ENCODE results near the gene ZNF469.
"Not testable (repeated sequence)": the region's sequence is repeated elsewhere in the genome, so short reads cannot be mapped to it uniquely, and the experiment has no call there.

Gene ZNF469

DNA sequence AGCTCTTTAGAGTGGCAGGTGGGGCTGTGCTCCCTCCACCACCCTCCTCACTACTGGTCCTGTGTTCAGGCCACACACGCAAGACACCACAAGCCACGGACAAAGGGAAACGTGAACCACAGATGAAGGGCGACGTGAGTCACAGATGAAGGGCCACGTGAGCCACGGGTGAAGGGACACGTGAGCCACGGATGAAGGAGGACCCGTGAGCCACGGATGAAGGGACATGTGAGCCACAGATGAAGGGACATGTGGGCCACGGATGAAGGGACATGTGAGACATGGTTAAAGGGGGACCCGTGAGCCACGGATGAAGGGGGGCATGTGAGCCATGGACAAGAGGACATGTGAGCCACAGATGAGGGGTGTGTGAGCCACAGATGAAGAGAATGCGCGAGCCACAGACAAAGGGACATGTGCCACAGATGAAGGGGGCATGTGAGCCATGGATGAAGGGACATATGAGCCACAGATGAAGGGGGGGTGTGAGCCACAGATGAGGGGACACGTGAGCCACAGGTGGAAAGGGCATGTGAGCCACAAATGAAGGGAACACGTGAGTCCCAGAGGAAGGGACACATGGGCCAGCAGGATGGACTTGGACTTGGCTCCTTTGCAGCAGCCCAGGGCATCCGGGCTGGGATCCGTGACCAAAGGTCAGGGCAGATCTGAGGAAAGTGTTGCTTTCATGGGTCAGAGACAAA, 15.6 kb downstream of the ZNF469 start:
- no peak for DNase-seq

DNA sequence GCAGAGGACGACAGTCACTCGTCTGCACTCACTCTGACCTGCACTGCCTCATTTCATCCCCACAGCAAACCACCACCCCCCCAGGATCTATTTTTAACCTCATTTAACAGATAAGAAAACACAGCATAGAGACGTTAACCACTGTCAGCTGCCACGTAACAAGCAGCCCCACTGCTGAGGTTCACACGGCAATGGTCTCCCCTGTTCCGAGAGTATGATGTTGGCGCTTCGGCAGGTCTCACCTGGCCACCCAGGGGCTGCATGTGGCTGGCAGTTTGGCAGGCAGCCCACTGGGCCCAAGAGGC, 16.1 kb downstream of the ZNF469 start:
- DNase-seq, result no peak

DNA sequence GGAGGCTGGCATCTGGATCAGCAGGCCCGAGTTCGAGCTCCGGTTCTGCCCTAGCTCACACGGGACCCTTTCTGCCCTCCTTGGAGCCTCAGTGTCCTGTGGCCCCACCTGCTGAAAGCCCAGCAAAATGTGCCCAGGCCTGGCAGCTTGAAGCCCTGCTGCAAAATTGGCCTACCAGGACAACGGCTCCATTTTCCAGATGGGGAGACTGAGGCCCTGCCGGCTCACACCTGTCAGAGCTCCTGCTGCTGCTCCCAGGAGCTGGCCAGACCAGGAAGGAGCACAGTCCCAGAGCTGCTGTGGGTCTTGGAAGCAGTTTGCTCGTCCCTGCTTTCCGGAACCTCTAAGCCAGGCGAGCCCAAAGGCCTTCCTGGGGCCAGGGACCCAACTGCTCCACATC, 17.4 kb downstream of the ZNF469 start:
- DNase-seq, result no peak

DNA sequence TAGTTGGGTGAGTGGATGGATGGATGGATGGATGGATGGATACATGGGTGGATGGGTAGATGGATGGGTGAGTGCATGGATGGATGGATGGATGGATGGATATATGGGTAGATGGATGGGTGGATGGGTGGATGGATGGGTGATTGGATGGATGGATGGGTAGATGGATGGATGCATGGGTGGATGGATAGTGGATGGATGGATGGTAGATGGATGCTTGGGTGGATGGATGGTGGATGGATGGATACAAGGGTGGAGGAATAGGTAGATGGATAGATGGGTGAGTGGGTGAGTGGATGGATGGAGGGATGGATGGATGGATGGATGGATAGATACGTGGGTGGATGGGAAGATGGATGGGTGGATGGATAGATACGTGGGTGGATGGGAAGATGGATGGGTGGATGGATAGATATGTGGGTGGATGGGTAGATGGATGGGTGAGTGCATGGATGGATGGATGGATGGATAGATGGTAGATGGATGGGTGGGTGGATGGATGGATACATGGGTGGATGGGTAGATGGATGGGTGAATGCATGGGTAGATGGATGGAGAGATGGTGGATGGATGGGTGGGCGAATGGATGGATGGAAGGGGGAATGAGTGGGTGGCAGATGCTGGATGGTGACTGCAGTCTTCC, 19.0 kb downstream of the ZNF469 start:
- no peak for DNase-seq

DNA sequence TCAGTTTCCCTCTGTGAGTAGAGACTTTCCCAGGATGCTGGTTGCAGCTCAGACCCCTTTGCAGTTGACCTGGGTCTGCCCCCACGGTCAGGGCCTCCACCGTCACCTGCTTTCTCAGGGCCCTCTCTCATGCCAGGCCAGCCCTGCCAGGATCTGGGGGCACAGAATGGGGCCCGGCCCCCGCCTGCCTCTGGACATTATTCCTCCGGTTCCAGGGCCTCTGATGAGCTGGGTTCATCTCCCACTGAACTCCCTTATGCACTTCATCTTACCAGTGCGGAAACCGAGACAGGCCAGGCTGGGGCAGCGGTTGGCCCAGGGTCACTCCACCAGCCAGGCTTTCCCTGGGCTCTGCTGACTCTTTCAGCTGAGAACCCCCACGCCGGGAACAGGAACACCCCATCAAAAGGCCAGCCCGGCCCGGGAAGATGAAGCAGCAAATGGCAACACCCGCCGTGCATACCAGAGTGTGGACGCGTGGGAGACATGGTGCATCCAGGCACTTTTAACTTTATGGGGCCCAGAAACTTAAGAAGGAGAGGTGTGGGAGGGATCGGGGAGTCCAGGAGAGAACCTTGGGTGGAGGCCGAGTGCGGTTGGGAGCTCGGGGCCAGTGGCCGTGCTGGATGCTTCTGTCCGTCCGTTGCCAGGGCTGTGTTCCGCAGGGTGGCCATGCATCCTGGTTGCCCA, 19.9 kb downstream of the ZNF469 start:
- DNase-seq, result no peak

DNA sequence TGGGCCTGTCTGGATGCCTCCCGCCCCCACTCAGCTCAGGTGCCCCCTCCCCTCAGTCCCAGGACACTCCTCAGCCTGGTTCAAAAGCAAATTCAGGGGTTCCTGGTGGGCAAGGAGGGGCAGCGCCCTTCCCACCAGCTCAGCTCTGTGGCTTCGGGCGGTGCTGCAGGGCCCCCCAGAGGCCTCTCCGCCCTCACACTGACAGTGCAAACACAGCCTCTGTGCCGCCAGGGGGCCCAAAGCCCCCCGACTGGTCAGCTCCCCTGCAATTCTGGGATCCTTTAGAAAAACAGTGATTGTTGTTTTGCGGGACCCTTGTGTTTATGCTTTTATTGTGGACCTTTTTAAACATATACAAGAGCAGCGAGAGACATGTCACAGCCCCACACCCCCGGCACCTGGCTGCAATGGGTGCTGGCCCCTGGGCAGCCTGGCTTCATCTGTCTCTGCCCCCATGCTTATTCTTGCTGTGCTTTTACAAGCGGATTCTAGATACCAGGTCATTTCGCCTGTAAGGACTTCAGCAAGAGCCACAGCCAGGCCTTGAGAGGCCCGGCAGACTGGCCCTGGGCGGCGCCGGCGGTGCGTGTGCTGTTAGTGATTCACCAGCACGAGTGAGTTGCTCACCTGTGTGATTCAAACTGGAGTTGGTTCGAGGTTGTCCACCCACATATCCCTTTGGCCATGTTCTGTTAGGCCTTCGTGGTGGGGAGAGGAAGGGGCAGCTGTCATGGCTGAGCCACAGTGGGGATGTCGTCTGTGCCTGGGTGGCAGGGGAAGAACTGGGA, 21.2 kb downstream of the ZNF469 start:
- DNase-seq, result no peak

DNA sequence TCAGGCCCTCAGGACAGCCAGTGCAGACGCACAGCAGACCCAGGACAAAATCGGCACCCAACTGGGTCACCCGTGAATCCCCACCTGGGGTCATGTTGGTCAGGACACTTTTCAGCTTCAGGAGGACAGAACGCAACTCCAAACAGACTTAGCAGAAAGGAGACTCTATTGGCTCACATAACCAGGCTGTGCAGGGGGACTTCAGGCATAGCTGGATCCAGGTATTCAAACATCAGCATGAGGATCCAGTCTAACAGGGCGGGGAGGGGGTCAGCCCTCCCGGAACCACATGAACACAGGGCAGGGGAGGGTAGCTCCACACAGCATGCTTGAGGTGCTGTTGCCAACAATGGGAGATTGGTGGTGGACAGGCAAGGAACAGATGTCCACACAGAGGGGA, 22.0 kb downstream of the ZNF469 start:
- no peak for DNase-seq

DNA sequence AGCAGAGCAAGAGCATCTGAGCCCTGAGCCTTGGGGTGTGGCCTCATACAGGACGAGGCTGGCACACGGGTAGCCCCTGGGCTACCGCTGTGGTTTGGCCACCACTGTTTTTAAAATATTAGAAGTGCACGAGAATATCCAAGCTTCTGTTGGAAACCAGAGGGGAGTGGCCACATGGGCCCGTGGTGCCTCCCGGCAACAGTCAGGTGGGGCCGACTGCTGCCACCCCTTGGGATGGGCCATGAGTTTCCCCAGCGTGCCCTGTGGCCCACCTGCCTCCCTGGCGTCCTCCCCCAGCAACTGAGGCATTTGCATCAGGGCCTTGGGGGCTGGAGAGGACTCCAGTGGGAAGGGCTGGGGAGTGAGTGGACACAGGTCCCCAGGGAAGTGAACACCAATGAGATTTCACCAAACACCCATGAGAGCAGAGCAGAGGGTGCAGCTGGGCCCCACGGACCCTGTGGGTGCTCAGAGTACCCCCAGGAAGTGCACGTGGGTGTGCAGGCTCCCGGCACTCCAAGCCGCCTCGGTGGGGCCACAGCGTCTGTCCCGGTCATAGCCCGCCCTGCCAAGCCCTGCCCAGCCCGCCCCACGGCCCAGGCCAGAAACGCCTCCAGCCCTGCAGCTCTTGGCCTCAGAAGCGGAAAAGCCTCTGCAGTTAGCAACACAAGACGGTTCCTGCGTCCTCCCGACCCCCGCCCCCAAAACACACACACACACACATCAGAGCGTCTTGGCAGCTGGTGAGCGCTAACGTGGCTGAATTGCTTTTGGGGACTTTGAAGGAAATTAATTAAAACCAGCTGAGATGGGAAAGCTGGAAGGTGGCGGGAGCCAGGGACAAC, 22.7 kb downstream of the ZNF469 start:
- no peak for DNase-seq

DNA sequence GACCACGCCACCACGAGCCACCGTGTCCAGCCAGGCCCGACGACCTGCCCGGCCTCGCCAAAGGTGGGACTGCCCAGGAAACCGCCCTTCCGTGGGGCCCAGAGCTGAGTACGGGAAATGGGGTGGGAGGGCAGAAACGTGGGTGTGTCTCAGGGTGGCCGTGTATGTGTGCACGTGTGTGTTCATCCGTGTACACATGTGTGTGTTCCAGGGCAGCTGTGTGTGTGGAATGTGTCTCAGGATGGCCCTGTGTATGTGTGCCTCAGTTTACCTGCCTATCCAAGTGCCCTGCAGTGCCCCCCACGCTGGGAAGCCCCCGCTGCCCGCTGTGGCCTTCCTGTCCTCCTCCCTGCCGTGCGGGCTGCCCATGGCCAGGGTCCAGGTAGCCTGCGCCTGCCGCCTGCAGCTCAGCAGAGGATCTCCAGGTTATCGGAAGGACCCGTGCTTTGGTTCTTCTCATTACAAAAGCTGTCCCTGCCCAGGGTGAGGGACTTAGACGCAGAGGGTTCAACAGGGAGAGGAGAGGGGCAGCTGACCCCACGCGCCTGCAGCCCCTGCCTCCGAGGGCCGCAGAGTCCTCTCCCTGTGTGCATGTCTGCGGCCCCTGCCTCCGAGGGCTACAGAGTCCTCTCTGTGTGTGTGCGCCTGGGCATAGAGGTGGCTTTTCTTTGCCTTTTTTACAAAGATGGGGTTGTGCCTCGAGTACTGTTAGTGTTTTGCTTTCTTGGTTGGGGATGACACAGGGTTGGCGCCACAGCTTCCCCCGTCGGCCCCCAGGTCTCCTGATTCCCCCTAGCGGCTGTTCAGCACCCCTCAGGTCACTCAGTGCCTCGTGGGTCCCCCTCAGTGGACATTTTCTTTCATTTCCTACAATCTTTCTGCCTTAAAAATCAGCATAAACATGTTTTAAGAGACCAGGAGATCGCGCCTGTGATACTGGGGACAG, 23.6 kb downstream of the ZNF469 start:
- no peak for DNase-seq

DNA sequence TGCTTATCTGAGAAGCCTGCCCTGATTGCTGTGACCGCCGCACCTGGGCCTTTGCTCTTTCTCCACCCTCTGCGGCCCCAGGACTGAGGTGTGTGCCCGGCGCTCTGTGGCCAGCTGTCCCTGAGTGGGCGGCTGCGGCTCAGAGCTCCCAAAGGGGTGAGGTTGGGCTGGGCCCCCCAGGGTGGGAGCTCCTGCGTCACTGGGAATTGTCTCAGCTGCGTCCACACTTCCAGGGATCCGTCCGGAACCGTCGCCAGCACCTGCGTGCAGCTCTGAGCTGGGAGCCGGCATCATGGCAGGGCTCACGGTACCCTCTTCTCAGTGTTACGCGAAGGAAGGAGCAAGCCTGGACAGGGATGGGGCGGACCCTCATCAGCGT, 24.3 kb downstream of the ZNF469 start:
- DNase-seq, result no peak

DNA sequence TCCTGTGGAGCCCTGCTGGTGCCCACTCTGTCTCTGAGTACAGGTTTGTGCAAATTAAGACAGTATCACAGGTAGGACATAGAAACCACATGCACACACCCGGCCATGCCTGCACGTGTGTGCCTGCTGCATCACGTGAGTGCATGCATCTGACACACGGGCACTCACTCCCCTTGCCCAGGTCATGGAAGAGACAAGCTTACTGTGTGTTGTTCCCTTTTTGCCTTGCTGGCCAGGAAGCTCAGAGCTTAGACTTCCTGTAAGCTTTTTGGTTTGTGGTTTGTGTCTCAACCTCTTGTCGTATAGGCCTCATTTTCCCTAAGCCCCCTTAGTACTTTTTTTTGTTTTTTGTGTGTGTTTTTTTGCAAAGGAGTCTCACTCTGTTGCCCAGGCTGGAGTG, 25.0 kb downstream of the ZNF469 start:
- DNase-seq, result no peak

DNA sequence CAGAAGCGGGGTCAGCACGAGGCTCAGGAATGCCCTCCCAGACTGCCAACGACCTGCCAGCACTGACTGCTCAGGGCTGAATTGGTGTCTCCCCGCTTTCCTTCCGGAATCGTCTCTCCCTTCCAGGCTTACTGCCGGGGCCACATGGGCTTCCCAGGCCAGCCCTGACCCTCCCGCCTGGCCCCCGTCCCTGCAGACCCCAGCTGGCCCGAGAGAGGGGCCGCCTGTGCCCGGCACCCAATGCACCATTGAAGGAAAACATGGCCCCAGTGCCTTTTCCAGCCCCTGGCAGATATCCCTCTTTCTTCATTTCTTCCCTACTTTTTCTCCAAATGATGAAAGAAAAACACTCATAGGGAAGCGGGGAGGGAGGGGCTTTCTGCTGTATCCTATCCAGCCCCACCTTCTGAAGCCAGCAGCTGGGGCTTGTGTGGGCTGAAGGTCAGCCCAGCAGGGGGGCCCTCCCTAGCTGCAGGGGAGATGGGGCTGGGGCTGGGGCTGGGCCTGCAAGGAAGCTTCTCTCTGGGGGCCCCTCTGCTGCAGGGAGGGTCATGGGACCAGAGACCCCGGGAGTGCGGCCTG, 25.9 kb downstream of the ZNF469 start:
- no peak for DNase-seq

DNA sequence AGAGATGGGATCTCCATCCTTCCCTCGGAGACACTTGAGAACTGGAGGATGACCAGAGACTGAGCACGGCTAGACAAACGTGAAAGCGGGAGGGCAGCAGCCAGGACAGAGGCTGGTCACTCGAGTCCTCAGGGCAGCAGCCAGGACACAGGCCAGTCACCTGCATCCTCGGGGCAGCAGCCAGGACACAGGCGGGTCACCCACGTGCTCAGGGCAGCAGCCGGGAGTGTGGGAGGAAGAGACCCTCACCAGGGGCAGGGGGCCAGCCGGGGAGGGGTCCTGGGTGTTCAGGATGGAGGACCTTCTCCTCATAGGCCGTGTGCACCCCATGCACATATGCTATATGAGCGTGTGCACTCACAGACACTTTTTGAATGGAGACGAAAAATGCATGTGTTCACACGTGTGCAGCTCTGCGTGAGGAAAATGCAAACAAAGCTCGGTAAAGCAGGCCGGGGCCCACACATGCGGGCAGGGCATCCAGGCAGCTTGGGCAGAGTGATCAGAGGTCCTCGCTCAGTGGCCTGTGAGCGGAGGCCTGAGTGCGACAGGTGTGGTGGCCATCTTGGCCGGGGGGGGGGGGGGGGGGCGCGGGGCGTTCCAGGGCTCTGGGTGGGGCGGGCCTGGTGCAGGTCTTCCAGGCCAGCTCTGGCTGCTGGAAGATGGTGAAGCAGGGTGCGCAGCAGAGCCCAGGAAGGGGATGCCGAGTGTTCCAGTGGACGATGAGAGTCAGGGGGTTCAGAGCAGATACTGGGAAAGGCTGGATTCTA, 26.7 kb downstream of the ZNF469 start:
- DNase-seq, result no peak

DNA sequence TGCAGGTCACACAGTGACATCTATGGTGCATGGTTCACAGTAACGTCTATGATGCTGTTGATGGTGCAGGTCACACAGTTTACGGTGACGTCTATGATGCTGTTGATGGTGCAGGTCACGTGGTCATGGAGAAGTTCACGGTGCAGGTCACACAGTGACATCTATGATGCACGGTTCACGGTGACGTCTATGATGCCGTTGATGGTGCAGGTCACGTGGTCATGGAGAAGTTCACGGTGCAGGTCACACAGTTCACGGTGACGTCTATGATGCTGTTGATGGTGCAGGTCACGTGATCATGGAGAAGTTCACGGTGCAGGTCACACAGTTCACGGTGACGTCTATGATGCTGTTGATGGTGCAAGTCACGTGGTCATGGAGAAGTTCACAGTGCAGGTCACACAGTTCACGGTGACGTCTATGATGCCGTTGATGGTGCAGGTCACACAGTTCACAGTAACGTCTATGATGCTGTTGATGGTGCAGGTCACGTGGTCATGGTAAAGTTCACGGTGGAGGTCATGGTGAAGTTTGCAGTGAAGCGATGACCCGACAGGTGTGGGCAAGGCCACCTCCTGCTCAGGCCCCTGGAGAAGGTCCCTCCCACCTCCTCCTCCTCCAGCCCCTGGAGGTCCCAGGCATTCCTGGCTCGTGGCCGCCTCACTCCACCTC, 27.7 kb downstream of the ZNF469 start:
- not testable (repeated sequence) for DNase-seq

DNA sequence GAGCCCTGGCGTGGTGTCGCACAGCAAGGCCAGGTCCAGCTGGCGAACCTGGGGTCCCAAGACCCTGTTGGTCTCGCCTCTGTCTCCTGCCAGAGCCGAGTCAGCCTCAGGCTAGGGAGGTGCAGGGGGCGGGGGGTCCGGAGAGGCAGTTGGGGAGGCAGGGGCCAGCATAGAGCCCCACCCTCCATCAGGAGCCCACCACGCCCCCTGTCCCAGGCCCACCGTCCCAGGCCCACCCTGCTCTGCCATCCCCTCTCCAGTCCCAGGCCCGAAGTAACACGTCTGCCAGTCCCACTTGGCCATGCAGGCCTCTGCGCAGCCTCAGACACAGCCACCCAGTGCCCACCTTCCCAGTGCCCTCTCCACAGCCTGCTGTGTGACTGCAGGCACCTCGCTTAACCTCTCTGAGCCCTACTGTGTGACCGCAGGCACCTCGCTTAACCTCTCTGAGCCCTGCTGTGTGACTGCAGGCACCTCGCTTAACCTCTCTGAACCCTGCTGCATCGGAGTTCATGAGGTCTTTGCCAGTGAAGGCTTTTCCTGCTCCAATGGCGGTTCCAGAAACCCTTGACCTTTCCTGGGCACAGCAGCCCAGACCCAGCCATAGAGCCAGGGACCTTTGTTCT, 29.3 kb downstream of the ZNF469 start:
- DNase-seq, result no peak

DNA sequence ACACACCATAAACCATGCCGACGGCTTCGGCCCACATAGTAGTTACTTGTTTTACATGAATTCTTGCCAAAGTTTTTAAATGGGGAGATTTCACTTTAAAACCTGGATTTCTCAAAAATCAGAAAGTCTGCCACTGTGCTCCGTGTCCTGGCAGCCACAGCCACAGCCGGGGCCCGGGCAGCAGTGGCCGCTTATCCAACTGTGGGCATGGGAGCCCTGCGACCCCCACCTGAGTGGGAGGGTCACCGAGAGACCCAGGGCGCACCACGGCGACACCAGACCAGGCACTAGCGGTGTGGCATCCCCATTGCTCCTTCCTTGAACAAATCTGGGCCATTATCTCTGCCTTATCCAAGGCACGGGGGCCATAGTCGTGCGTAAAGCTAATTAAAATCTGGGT, 30.0 kb downstream of the ZNF469 start:
- no peak for DNase-seq

DNA sequence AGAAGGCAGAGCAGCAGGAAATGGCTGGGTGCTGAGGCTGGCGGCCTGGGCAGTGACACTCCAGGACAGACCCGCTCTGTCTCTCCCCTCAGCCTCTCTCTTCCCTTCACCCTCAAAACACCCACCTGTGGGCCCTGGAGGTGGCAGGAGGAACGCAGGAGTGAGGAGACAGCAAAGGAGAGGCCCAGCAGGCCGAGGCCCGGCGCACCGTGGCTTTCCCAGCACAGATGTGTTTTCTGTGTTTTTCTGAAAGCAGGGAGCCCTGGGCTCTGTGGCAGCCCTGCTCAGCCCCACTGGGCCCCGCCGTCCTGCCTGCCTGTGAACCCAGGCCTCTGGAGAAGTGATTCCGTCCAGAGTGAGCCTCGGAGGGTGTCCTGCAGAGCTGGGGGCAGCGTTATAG, 30.5 kb downstream of the ZNF469 start:
- DNase-seq, result no peak

DNA sequence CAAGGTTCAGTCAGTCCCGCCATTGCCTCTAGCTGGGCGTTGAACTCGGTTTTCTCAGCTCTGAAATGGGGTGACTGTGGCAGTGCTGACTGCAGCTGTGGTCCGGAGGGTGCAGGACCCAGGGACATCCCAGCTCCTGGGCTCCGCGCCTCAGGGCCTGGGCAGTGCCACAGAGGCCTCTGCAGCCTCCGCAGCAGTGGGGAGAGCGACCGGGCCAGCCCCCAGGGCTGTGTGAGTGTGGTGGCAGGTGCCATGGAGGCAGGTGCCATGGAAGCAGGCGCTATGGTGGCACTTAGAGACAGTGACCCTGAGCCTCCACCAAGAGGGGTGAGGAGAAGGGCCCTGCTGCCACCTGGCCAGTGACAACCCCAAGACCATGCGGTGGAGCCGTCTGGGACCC, 30.9 kb downstream of the ZNF469 start:
- DNase-seq, result no peak
